Measurements from ENCODE around the gene KLK7.

Gene KLK7

DNA sequence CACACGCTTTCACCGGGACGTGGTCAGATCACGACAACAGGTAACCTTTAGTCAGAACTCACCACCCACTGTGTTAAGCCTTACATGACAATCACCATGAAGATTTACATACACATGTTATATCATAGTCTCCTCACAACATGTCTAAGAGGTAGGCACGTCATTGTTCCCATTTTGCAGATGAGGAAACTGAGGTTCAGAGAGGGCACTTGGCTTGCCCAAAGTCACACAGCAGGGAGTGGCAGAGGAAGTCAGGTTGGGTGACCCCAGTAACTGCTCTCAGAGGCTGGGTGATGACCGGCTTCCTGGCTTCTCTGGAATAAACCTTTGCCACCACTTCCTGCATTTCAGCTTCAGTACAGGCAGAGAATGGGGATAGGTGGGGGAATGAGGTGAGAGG, 30.5 kb upstream of the KLK7 start:
- ATAC-seq: no peak
- TF ChIP-seq ESRRG (CRISPR knock-in tag; IDR thresholded peaks at IDR 0.05) (no peak), BACH2 (CRISPR knock-in tag; IDR thresholded peaks at IDR 0.05; ENCODE audit: borderline replicate concordance) (no peak), ZFP3 (CRISPR knock-in tag; IDR thresholded peaks at IDR 0.05) (no peak), CSDC2 (CRISPR knock-in tag; IDR thresholded peaks at IDR 0.05) (no peak), RARB (CRISPR knock-in tag; IDR thresholded peaks at IDR 0.05) (no peak), PPARA (CRISPR knock-in tag; IDR thresholded peaks at IDR 0.05; ENCODE audit: borderline replicate concordance) (no peak), ZNF70 (CRISPR knock-in tag; IDR thresholded peaks at IDR 0.05) (no peak)
- TF ChIP-seq, protein P1, sequence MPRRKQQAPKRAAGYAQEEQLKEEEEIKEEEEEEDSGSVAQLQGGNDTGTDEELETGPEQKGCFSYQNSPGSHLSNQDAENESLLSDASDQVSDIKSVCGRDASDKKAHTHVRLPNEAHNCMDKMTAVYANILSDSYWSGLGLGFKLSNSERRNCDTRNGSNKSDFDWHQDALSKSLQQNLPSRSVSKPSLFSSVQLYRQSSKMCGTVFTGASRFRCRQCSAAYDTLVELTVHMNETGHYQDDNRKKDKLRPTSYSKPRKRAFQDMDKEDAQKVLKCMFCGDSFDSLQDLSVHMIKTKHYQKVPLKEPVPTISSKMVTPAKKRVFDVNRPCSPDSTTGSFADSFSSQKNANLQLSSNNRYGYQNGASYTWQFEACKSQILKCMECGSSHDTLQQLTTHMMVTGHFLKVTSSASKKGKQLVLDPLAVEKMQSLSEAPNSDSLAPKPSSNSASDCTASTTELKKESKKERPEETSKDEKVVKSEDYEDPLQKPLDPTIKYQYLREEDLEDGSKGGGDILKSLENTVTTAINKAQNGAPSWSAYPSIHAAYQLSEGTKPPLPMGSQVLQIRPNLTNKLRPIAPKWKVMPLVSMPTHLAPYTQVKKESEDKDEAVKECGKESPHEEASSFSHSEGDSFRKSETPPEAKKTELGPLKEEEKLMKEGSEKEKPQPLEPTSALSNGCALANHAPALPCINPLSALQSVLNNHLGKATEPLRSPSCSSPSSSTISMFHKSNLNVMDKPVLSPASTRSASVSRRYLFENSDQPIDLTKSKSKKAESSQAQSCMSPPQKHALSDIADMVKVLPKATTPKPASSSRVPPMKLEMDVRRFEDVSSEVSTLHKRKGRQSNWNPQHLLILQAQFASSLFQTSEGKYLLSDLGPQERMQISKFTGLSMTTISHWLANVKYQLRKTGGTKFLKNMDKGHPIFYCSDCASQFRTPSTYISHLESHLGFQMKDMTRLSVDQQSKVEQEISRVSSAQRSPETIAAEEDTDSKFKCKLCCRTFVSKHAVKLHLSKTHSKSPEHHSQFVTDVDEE (CRISPR knock-in tag; IDR thresholded peaks at IDR 0.05): no peak

DNA sequence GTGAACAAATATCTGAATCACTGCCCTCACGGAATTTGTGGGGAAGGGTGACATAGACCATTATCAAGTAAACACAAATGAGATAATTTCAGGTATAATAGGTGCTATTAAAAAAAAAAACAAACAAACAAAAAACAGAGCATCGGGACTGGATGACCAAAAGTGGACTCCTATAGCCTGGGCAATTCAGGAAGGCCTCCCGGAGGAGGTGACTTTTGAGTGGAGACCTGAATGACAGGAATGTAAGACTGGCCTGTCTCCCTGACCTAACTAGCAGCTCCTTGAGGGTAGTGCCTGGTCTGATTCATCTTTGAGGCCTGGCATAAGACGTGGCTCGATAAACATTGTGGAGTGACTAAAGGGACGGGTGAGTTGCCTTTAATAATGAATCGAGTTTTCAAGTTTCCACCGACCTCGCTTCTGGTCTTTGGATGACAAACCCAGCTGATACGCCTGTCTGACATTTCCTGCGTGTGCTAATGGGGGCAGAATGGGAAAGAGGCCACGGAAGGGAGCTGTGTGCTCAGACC, 29.0 kb upstream of the KLK7 start:
- TF ChIP-seq ARNTL (CRISPR knock-in tag; IDR thresholded peaks at IDR 0.05; ENCODE audit: borderline replicate concordance, low read depth): no peak
- TF ChIP-seq, protein P2, sequence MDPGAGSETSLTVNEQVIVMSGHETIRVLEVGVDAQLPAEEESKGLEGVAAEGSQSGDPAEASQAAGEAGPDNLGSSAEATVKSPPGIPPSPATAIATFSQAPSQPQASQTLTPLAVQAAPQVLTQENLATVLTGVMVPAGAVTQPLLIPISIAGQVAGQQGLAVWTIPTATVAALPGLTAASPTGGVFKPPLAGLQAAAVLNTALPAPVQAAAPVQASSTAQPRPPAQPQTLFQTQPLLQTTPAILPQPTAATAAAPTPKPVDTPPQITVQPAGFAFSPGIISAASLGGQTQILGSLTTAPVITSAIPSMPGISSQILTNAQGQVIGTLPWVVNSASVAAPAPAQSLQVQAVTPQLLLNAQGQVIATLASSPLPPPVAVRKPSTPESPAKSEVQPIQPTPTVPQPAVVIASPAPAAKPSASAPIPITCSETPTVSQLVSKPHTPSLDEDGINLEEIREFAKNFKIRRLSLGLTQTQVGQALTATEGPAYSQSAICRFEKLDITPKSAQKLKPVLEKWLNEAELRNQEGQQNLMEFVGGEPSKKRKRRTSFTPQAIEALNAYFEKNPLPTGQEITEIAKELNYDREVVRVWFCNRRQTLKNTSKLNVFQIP (CRISPR knock-in tag; IDR thresholded peaks at IDR 0.05; ENCODE audit: borderline replicate concordance, low read depth): no peak
- no peak for TF ChIP-seq PPARA (CRISPR knock-in tag; IDR thresholded peaks at IDR 0.05; ENCODE audit: borderline replicate concordance)
- no peak for TF ChIP-seq ZNF565 (CRISPR knock-in tag; conservative IDR thresholded peaks at IDR 0.05; ENCODE audit: low read depth)
- TF ChIP-seq ESRRG (CRISPR knock-in tag; IDR thresholded peaks at IDR 0.05): no peak
- TF ChIP-seq, protein P3, sequence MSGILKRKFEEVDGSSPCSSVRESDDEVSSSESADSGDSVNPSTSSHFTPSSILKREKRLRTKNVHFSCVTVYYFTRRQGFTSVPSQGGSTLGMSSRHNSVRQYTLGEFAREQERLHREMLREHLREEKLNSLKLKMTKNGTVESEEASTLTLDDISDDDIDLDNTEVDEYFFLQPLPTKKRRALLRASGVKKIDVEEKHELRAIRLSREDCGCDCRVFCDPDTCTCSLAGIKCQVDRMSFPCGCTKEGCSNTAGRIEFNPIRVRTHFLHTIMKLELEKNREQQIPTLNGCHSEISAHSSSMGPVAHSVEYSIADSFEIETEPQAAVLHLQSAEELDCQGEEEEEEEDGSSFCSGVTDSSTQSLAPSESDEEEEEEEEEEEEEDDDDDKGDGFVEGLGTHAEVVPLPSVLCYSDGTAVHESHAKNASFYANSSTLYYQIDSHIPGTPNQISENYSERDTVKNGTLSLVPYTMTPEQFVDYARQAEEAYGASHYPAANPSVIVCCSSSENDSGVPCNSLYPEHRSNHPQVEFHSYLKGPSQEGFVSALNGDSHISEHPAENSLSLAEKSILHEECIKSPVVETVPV (CRISPR knock-in tag; IDR thresholded peaks at IDR 0.05): no peak
- no peak for TF ChIP-seq ZFP30 (CRISPR knock-in tag; IDR thresholded peaks at IDR 0.05)
- TF ChIP-seq BACH2 (CRISPR knock-in tag; IDR thresholded peaks at IDR 0.05; ENCODE audit: borderline replicate concordance): no peak
- TF ChIP-seq CSDC2 (CRISPR knock-in tag; IDR thresholded peaks at IDR 0.05): no peak
- no peak for TF ChIP-seq TOX (CRISPR knock-in tag; IDR thresholded peaks at IDR 0.05; ENCODE audit: borderline replicate concordance)
- TF ChIP-seq, protein P4, sequence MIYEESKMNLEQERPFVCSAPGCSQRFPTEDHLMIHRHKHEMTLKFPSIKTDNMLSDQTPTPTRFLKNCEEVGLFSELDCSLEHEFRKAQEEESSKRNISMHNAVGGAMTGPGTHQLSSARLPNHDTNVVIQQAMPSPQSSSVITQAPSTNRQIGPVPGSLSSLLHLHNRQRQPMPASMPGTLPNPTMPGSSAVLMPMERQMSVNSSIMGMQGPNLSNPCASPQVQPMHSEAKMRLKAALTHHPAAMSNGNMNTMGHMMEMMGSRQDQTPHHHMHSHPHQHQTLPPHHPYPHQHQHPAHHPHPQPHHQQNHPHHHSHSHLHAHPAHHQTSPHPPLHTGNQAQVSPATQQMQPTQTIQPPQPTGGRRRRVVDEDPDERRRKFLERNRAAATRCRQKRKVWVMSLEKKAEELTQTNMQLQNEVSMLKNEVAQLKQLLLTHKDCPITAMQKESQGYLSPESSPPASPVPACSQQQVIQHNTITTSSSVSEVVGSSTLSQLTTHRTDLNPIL (CRISPR knock-in tag; IDR thresholded peaks at IDR 0.05; ENCODE audit: low read depth): no peak
- no peak for TF ChIP-seq ZC3H10 (CRISPR knock-in tag; IDR thresholded peaks at IDR 0.05)
- TF ChIP-seq SNAI2 (CRISPR knock-in tag; IDR thresholded peaks at IDR 0.05): no peak
- TF ChIP-seq, protein P1 (CRISPR knock-in tag; IDR thresholded peaks at IDR 0.05): no peak
- TF ChIP-seq TCF4 (CRISPR knock-in tag; IDR thresholded peaks at IDR 0.05; ENCODE audit: borderline replicate concordance): no peak
- no peak for ATAC-seq

DNA sequence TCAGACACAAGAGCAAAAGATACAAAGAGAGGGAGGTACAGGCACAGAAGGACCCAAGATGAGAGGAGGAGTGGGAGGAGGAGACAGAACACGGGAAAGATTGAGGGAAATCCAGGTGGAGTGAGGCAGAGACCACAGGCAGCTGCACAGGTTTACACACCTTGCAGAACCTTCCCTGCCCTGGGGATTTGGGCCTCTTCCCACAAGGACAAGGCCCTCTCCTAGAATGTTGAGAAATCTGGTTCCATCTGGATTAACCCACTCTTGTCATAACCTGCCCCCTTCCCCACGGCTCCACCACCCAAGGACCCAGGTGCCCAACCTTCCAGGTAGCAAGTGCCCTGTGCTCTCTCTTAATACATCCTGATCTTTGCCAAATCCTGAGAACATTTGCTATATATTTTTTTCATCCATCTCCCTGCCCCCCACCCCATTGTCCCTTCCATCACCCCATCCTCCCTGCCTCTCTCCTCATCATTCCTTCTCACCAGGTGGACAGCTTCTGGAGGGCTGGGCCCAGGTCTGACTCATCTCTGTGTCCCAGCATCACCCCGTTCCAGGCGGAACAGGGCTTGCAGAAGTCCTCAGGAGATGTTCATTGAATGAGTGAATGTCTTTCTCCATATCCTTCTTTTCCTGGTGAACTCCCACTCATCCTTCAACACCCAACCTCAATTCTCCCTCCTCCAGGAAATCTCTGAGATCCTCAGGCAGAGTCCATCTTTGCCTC, 26.5 kb upstream of the KLK7 start:
- no peak for ATAC-seq
- TF ChIP-seq ISL1 (CRISPR knock-in tag; IDR thresholded peaks at IDR 0.05) (no peak), OSR1 (CRISPR knock-in tag; IDR thresholded peaks at IDR 0.05) (no peak)
